Fibroblast of mammary gland (primary cell): ENCODE results near the gene RAB3C.

Experiments
- DNase-seq: peaks from one replicate; pipeline ENCODE4 v3.0.0-alpha.2; 2010; ENCODE audit warnings: low read depth
- H3K4me3 ChIP-seq: 2 replicates; pipeline ENCODE4 v1.5.1; 2011; ENCODE audit warnings: low read depth, mild to moderate bottlenecking, low read length, moderate library complexity; ENCODE audit not compliant: control insufficient read depth
- CTCF ChIP-seq: conservative IDR thresholded peaks from 2 replicates; pipeline ENCODE4 v1.5.1; 2011; ENCODE audit warnings: low read depth, low read length, inconsistent platforms; ENCODE audit not compliant: control insufficient read depth, insufficient read depth

RAB3C gene

GRCh38 chr5:58666141-58666540, 83.3 kb downstream of the RAB3C start:
- H3K4me3 ChIP-seq, result no peak overlapping the region
- no peak for TF ChIP-seq CTCF
- DNase-seq, result no peak

DNA sequence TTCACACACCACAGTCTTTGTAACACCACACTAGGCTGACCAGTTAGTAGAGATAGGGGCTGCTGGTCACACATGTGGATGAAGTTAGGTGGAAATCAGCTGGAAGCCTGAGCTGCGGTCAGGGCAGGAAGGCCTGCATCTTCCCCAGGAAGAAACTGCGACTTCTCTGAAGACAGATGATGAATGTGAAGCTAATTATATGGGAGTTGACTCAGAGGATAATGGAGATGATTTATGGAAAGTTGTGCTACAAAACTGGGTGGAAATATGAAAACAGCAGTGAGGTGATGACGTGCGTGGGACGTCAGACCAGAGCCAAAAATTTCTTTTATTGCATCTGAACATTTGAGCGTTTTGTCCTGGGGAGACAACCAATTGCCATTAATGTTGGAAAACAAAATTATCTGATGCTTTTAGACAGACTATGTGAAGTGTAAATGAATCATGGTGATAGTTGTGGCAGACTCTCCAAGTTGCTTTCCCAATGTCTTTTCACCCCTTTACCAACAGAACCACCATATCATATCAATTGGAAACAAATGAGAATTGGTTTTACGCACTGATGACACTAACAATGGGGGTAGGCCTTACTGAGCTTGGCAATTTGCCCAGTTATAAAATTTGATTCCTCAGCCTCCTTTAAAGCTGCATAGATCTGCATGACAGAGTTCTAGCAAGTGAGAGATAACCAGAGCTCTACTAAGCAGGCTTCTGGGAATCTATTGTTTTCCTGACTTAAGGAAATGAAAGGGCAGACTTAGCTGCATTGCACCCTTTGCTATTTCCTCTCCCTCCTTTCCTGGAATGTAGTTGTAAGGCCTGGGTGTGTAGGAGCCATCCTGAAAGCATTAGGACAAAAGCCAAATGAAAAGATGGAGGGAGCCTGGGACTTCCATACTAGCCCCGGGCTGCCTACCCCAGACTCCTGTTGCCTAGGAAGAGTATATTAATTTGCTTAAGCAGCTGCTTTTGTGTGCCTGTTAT, 84.0 kb downstream of the RAB3C start:
- DNase-seq, result peak; percentile 46
- TF ChIP-seq CTCF, result no peak
- no peak overlapping the region for H3K4me3 ChIP-seq

- no peak overlapping the region for H3K4me3 ChIP-seq
- DNase-seq, result no peak
- no peak for TF ChIP-seq CTCF
These were observed 87.7 kb downstream of the RAB3C start for GRCh38 chr5:58670582-58670981.

DNA sequence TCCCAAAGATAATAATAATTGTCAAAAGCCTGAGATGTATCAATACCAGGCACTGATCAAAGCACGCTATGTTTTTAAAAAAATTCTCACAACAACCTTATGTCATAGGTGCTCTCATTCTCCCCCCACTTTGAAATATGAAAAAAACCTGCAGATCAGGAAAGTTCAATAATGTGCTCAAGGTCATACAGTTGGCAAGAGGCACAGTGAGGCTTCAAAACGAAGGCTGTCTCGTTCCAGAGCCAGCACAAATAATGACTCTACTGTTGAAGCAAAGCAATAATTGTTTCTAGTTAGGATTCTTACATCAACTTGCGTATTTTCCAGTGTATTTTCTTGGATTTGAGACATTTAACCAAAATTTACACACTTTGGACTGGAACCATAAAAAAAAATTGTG, 88.3 kb downstream of the RAB3C start:
- no peak for TF ChIP-seq CTCF
- no peak for DNase-seq
- no peak overlapping the region for H3K4me3 ChIP-seq

DNA sequence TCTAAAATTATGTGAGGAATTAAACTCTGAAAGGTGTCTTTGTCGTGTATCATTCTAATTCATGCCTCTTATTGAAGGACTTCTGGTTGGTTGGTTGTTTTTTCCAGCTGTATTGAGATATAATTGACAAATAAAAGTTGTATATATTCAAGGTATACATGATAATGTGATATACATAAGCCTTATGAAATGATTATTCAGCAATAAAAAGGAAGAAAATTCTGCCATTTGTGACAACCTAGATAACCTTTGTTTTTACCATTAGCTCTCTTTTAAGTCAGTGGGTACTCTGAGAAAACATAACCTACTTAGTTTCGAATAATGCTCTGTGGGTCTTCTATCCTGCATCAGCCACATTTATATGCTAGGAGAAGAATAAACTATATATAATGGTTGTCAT, 89.6 kb downstream of the RAB3C start:
- no peak overlapping the region for H3K4me3 ChIP-seq
- TF ChIP-seq CTCF, result no peak
- no peak for DNase-seq

DNA sequence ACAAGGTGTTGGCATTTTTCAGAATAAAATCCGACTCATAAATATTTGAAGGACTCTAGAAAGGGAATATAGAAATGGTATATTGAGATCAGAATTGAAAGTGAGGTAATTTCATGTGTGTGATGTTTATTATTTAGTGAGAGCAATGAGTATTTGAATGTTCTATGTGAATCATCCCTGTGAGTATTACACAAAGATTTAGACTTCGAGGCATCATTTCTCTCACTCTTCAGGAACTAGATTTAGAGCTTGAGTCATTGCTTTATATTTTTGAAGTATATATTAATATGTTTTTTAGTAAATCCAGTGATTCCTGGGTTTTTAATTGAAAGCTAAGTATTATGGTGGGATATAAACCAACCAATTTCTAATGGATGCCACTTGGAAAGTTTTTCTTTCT, 91.2 kb downstream of the RAB3C start:
- no peak overlapping the region for H3K4me3 ChIP-seq
- no peak for TF ChIP-seq CTCF
- DNase-seq, result no peak
